ENCODE measurements around the gene ATL2.

Gene ATL2

GRCh38 chr2:38418735-38419134 lies 41.7 kb upstream of the ATL2 start:
- no peak overlapping the region for H3K4me3 ChIP-seq (ENCODE audit: severe bottlenecking)
- no peaks in the 10 kb centered on the region for H3K27me3 ChIP-seq (ENCODE audit: insufficient read depth, poor library complexity, severe bottlenecking)
- no peak for TF ChIP-seq CTCF (IDR thresholded peaks at IDR 0.05; ENCODE audit: poor library complexity, severe bottlenecking)
- H3K27ac ChIP-seq (ENCODE audit: poor library complexity, severe bottlenecking), result no peak overlapping the region
- no peaks in the 10 kb centered on the region for H3K9me3 ChIP-seq (ENCODE audit: severe bottlenecking)
- peaks cover 13% of the 10 kb centered on the region for H3K4me1 ChIP-seq (ENCODE audit: insufficient read depth, poor library complexity, severe bottlenecking)
- ATAC-seq (ENCODE audit: low read depth) (no peak), DNase-seq (ENCODE audit: low spot score) (no peak)
- H3K36me3 ChIP-seq (ENCODE audit: low read depth), result no peaks in the 10 kb centered on the region

- DNase-seq (ENCODE audit: low spot score) (no peak), ATAC-seq (ENCODE audit: low read depth) (peak; percentile 81)
- H3K27ac ChIP-seq (ENCODE audit: poor library complexity, severe bottlenecking), result peak overlapping the region; percentile 45
- no peaks in the 10 kb centered on the region for H3K27me3 ChIP-seq (ENCODE audit: insufficient read depth, poor library complexity, severe bottlenecking)
- H3K9me3 ChIP-seq (ENCODE audit: severe bottlenecking), result no peaks in the 10 kb centered on the region
- peaks cover 13% of the 10 kb centered on the region for H3K4me1 ChIP-seq (ENCODE audit: insufficient read depth, poor library complexity, severe bottlenecking)
- TF ChIP-seq CTCF (IDR thresholded peaks at IDR 0.05; ENCODE audit: poor library complexity, severe bottlenecking), result no peak
- H3K36me3 ChIP-seq (ENCODE audit: low read depth), result no peaks in the 10 kb centered on the region
- no peak overlapping the region for H3K4me3 ChIP-seq (ENCODE audit: severe bottlenecking)
Measured at GRCh38 chr2:38417745-38418689, 40.9 kb upstream of the ATL2 start.

- Histone ChIP-seq H3K27ac (ENCODE audit: poor library complexity, severe bottlenecking) (no peak overlapping the region), H3K36me3 (ENCODE audit: low read depth) (no peaks in the 10 kb centered on the region), H3K27me3 (ENCODE audit: insufficient read depth, poor library complexity, severe bottlenecking) (no peaks in the 10 kb centered on the region), H3K4me3 (ENCODE audit: severe bottlenecking) (no peak overlapping the region), H3K4me1 (ENCODE audit: insufficient read depth, poor library complexity, severe bottlenecking) (peaks cover 13% of the 10 kb centered on the region), H3K9me3 (ENCODE audit: severe bottlenecking) (peaks cover 3% of the 10 kb centered on the region)
- DNase-seq (ENCODE audit: low spot score) (no peak), ATAC-seq (ENCODE audit: low read depth) (no peak)
- TF ChIP-seq CTCF (IDR thresholded peaks at IDR 0.05; ENCODE audit: poor library complexity, severe bottlenecking), result no peak
Measured at GRCh38 chr2:38416296-38417036, 39.4 kb upstream of the ATL2 start.

GRCh38 chr2:38415728-38416291 lies 38.7 kb upstream of the ATL2 start:
- ATAC-seq (ENCODE audit: low read depth) (no peak), DNase-seq (ENCODE audit: low spot score) (no peak)
- H3K27me3 ChIP-seq (ENCODE audit: insufficient read depth, poor library complexity, severe bottlenecking), result no peaks in the 10 kb centered on the region
- H3K36me3 ChIP-seq (ENCODE audit: low read depth), result no peaks in the 10 kb centered on the region
- H3K9me3 ChIP-seq (ENCODE audit: severe bottlenecking), result peaks cover 3% of the 10 kb centered on the region
- H3K27ac ChIP-seq (ENCODE audit: poor library complexity, severe bottlenecking), result no peak overlapping the region
- no peak overlapping the region for H3K4me3 ChIP-seq (ENCODE audit: severe bottlenecking)
- TF ChIP-seq CTCF (IDR thresholded peaks at IDR 0.05; ENCODE audit: poor library complexity, severe bottlenecking), result no peak
- H3K4me1 ChIP-seq (ENCODE audit: insufficient read depth, poor library complexity, severe bottlenecking), result peaks cover 13% of the 10 kb centered on the region
